ENCODE measurements around the gene WDR5.

GRCh38 chr9:134193912-134194535, 58.1 kb downstream of the WDR5 start:
- TF ChIP-seq CTCF (IDR thresholded peaks at IDR 0.05; ENCODE audit: low read length) (no peak), EZH2 (optimal IDR thresholded peaks at IDR 0.05; ENCODE audit: low read depth, low read length) (no peak)
